ENCODE results near the gene PLA2G4B. TPM values are rescaled to one million over a fixed set of nuclear protein-coding genes. Genes with fewer than 3 reads are reported as not detected.

Gene PLA2G4B
- total RNA-seq, 4 donors from 2014 or later: 1.8 to 8.7 (median 4.5) TPM

DNA sequence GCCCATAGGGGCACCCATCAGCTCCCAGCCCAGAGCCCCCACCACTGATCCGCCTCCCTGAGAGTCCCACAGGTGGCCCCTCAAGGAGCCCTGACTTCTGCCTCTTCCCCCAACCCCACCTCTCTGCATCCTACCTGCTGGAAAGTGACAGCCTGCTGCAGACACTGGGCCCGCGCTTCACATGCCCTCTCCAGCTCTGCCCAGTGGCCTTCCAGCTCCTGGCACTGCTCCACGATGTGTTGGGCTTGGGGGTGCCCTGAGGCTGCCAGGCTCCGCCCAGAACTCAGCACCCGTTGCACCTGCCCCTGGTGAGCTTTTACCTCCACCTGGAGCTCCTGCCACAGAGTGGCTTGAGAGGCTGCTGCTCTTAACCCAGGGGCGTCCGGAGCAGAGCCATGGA lies 35.1 kb downstream of the PLA2G4B start:
- H3K9me3 ChIP-seq: no peaks in the 10 kb centered on the region
- no peak overlapping the region for H3K27ac ChIP-seq
- TF ChIP-seq, protein P1, sequence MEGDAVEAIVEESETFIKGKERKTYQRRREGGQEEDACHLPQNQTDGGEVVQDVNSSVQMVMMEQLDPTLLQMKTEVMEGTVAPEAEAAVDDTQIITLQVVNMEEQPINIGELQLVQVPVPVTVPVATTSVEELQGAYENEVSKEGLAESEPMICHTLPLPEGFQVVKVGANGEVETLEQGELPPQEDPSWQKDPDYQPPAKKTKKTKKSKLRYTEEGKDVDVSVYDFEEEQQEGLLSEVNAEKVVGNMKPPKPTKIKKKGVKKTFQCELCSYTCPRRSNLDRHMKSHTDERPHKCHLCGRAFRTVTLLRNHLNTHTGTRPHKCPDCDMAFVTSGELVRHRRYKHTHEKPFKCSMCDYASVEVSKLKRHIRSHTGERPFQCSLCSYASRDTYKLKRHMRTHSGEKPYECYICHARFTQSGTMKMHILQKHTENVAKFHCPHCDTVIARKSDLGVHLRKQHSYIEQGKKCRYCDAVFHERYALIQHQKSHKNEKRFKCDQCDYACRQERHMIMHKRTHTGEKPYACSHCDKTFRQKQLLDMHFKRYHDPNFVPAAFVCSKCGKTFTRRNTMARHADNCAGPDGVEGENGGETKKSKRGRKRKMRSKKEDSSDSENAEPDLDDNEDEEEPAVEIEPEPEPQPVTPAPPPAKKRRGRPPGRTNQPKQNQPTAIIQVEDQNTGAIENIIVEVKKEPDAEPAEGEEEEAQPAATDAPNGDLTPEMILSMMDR (IDR thresholded peaks at IDR 0.05): no peak
- TF ChIP-seq POLR2A (IDR thresholded peaks at IDR 0.05): no peak
- TF ChIP-seq EP300 (IDR thresholded peaks at IDR 0.05): no peak
- 88 to 97% methylated on average over 6 to 8 of the region's 8 CpGs for WGBS, 2 donors
- H3K36me3 ChIP-seq: no peaks in the 10 kb centered on the region
- H3K4me1 ChIP-seq: peaks cover 0 to 7% (median 0%) of the 10 kb centered on the region in 4 donors
- no peaks in the 10 kb centered on the region for H3K27me3 ChIP-seq
- no peak for DNase-seq (ENCODE audit: low spot score in 2 of 2)
- no peak overlapping the region for H3K4me3 ChIP-seq

DNA sequence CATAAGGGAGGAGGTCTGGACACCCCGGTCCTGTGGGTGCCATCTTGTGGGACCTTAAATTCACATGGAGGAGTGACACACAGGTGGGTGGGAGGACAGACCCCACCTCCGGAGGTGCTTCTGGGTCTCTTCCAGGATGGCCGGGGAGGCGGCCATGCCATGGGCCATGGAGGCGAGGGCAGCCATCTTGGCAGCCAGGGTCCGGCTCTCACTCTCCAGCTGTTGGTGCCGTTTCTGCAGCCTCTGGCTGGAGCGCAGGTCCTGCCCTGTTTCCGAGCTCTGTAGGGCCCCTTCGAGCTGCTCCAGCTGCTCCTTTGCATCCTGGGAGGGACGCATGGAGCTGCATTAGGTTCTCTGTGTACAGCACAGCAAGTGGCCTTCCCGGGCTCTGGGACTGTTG lies 36.1 kb downstream of the PLA2G4B start:
- WGBS, 2 donors: 85 to 89% methylated on average over 7 to 12 of the region's 12 CpGs

DNA sequence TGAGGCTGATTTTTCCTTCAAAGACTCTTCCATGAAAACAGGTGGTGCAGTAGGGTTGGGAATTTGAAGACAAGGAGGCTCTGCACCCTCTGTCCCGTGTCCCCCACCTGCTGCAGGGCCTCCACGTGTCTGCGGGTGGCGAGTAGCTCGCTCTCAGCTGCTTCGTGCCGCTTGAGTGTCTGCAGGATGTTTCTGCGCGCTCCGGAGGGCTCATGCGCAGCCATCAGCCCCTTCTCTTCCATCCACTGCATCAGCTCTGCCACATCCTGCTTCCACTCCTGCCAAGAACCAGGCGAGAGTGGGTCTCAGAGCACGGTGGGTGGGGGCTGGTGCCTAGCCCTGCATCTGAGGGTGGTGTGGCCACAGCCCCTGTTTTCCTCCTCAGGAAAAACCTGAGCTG lies 37.4 kb downstream of the PLA2G4B start:
- Histone ChIP-seq H3K36me3 (no peaks in the 10 kb centered on the region), H3K4me1 (no peaks in the 10 kb centered on the region), H3K9me3 (no peaks in the 10 kb centered on the region), H3K27ac (no peak overlapping the region), H3K27me3 (peaks cover 0 to 15% of the 10 kb centered on the region in 2 donors), H3K4me3 (no peak overlapping the region)
- TF ChIP-seq EP300 (IDR thresholded peaks at IDR 0.05) (no peak), POLR2A (IDR thresholded peaks at IDR 0.05) (no peak)
- TF ChIP-seq, protein P1 (IDR thresholded peaks at IDR 0.05): no peak
- no peak for DNase-seq (ENCODE audit: low spot score in 2 of 2)
- 76 to 85% methylated on average over 13 of the region's 13 CpGs for WGBS, 2 donors

More for the DNA sequence above, 36.1 kb downstream of the PLA2G4B start:
- Histone ChIP-seq H3K27ac (no peak overlapping the region), H3K4me1 (peaks cover 0 to 7% (median 0%) of the 10 kb centered on the region in 4 donors), H3K36me3 (no peaks in the 10 kb centered on the region), H3K4me3 (no peak overlapping the region), H3K27me3 (peaks cover 0 to 2% of the 10 kb centered on the region in 2 donors), H3K9me3 (no peaks in the 10 kb centered on the region)
- DNase-seq (ENCODE audit: low spot score in 2 of 2): no peak
- TF ChIP-seq, protein P1 (IDR thresholded peaks at IDR 0.05): no peak
- TF ChIP-seq EP300 (IDR thresholded peaks at IDR 0.05): no peak
- TF ChIP-seq POLR2A (IDR thresholded peaks at IDR 0.05): no peak

DNA sequence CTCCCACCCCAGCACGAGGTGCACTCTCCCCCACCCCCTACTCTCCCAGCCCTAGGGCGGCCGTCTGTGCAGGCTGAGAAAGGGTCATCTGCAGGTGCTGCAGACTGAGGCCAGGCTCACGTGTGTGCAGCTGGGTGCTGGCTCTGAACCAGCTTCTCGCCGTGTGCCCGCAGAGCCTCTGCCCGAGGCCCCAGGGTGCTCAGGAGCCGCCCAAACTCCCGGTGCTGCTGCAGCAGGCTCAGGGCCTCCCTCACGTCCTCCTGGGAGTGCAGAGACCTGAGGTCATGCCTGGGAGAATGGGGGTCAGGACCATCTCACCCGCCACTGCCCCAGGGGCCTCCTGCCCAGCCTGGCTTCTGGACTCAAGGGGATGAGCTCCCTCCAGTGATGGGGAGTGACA lies 38.0 kb downstream of the PLA2G4B start:
- no peak overlapping the region for H3K4me3 ChIP-seq
- peaks cover 0 to 5% (median 2%) of the 10 kb centered on the region in 4 donors for H3K4me1 ChIP-seq
- H3K27me3 ChIP-seq: peaks cover 0 to 21% of the 10 kb centered on the region in 2 donors
- WGBS, 2 donors: 52 to 71% methylated on average over 7 of the region's 12 CpGs
- H3K36me3 ChIP-seq: no peaks in the 10 kb centered on the region
- TF ChIP-seq EP300 (IDR thresholded peaks at IDR 0.05) (no peak), POLR2A (IDR thresholded peaks at IDR 0.05) (no peak)
- TF ChIP-seq, protein P1 (IDR thresholded peaks at IDR 0.05): no peak
- DNase-seq (ENCODE audit: low spot score in 2 of 2): no peak
- H3K27ac ChIP-seq: no peak overlapping the region
- H3K9me3 ChIP-seq: no peaks in the 10 kb centered on the region

DNA sequence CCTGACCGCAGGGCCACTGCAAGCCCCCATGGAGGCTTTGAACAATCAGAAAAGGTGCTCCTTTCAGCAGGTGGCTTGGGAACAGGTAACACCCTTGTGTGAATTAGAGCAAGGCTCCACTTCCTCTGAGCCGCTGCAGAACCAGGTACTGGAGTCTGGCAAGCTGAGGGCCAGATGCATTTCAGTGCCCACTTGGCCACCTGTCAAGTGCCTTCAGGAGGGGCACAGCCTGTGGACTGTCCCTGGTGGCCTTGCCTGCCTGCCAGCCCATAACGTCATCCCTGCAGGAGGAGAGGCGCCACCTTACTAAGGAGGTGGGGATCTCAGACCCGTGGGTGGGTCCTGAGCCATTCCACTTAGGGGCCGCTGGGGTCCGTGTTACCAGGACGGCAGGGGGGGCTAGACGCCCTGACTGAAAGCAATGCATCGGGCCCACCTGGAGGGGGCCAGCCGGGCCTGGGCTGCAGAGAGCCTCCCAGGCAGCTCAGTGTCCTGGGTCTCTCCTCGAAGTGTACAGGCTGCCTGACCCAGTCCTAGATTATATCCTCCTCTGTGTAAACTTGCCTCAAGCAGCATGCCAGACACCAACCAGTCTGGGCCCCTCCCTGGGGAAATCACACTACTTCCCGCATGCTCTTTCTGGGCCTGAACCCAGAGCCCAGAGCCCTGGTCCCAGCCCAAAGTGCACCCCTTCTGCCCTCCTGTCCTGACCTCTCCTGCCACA lies 39.1 kb downstream of the PLA2G4B start:
- 69 to 71% methylated on average over 4 to 12 of the region's 13 CpGs for WGBS, 2 donors
- H3K4me3 ChIP-seq: no peak overlapping the region
- H3K4me1 ChIP-seq: peaks cover 0 to 14% (median 6%) of the 10 kb centered on the region in 4 donors
- no peak for DNase-seq (ENCODE audit: low spot score in 2 of 2)
- no peaks in the 10 kb centered on the region for H3K9me3 ChIP-seq
- H3K27me3 ChIP-seq: peaks cover 0 to 28% of the 10 kb centered on the region in 2 donors
- H3K27ac ChIP-seq: no peak overlapping the region
- H3K36me3 ChIP-seq: no peaks in the 10 kb centered on the region
- TF ChIP-seq, protein P1 (IDR thresholded peaks at IDR 0.05): no peak
- TF ChIP-seq POLR2A (IDR thresholded peaks at IDR 0.05): no peak
- no peak for TF ChIP-seq EP300 (IDR thresholded peaks at IDR 0.05)

All from tibial nerve (tissue), 4 donors.